GM23248 (cell line): Measurements from ENCODE around the gene TMEM61.

Experiments used
- EZH2 ChIP-seq: fragments of 200-600 bp; sonication (generic); IDR thresholded peaks from 2 replicates; pipeline ENCODE4 v1.6.1; 2018; ENCODE audit warnings: antibody characterized with exemption, mild to moderate bottlenecking; ENCODE audit not compliant: insufficient read depth, poor library complexity, severe bottlenecking
- EZH2phosphoT487 ChIP-seq: fragments of 200-600 bp; sonication (generic); IDR thresholded peaks from 2 replicates; pipeline ENCODE4 v1.6.1; 2018; ENCODE audit warnings: antibody characterized with exemption, moderate library complexity, mild to moderate bottlenecking, low read depth; ENCODE audit not compliant: insufficient read depth

DNA sequence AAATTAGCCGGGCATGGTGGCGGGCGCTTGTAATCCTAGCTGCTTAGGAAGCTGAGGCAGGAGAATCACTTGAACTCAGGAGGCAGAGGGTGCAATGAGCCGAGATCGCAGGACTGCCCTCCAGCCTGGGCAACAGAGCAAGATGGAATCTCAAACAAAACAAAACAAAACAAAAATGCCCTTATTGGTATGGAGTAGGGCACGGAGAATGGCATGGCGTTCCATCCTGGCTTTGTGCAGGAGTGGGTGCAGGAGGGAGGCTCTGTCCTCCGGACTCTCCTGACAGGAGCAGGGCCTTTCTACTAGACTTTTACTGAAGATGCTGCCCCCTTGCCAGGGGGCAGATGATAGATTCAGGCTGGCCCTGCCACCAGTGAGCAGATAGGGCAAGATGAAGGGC is 1.0 kb downstream of the TMEM61 start:
- TF ChIP-seq EZH2 (no peak), EZH2phosphoT487 (no peak)
